Measurements from ENCODE around the gene FASLG.

DNA sequence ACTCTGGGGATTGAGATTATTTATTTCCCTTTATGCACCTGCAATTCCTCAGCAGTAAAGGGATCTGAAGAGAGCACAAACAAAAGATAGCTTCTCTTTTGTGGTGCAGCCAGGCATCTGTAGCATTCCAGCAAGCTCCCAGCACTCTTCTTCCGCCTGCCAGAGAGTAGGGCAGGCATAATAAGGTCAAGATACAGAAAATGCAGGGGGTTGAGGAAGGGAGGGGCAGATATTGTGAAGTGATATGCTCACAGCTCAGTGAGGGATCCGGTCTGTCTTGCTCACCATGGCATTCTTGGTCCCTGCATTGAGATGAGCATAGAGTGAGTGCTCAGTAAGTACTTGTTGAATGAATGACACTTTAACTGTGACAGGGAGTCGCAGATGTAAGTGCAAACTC, 23.9 kb downstream of the FASLG start:
- TF ChIP-seq, protein P1, sequence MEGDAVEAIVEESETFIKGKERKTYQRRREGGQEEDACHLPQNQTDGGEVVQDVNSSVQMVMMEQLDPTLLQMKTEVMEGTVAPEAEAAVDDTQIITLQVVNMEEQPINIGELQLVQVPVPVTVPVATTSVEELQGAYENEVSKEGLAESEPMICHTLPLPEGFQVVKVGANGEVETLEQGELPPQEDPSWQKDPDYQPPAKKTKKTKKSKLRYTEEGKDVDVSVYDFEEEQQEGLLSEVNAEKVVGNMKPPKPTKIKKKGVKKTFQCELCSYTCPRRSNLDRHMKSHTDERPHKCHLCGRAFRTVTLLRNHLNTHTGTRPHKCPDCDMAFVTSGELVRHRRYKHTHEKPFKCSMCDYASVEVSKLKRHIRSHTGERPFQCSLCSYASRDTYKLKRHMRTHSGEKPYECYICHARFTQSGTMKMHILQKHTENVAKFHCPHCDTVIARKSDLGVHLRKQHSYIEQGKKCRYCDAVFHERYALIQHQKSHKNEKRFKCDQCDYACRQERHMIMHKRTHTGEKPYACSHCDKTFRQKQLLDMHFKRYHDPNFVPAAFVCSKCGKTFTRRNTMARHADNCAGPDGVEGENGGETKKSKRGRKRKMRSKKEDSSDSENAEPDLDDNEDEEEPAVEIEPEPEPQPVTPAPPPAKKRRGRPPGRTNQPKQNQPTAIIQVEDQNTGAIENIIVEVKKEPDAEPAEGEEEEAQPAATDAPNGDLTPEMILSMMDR (IDR thresholded peaks at IDR 0.05; ENCODE audit: poor library complexity), result no peak
- TF ChIP-seq EZH2phosphoT487 (IDR thresholded peaks at IDR 0.05; ENCODE audit: low read depth, severe bottlenecking, unreplicated experiment), result no peak

Measured in hepatocyte (in vitro differentiated cells).